Testis (tissue), 3 donors: ENCODE measurements around the gene COL4A3. TPM values are rescaled to one million over a fixed set of nuclear protein-coding genes. Genes with fewer than 3 reads are reported as not detected.

ENCODE experiments used
- DNase-seq: peaks from one replicate; pipeline ENCODE4 v3.0.0-alpha.2; 2019
- H3K27ac ChIP-seq, 2 donors: fragments of 200-600 bp; sonication (generic); one replicate each; pipeline ENCODE4 v1.5.1; 2019
- H3K27me3 ChIP-seq: fragments of 200-600 bp; sonication (generic); one replicate; pipeline ENCODE4 v1.5.1; 2019
- H3K36me3 ChIP-seq: fragments of 200-600 bp; sonication (generic); one replicate; pipeline ENCODE4 v1.5.1; 2017; ENCODE audit warnings: low read depth; ENCODE audit errors: missing control alignments
- H3K4me1 ChIP-seq: fragments of 200-600 bp; sonication (generic); one replicate; pipeline ENCODE4 v1.5.1; 2019
- H3K4me3 ChIP-seq, 2 donors: fragments of 200-600 bp; sonication (generic); one replicate each; pipeline ENCODE4 v1.5.1; 2017 to 2019
- H3K9me3 ChIP-seq: fragments of 200-600 bp; sonication (generic); one replicate; pipeline ENCODE4 v1.5.1; 2017
- CTCF ChIP-seq, 3 experiments: fragments of 450-650 bp in 2 of 3; fragments of 200-600 bp in 1 of 3; sonication (generic) in 1 of 3; IDR thresholded peaks; one replicate each; pipeline ENCODE4 v1.5.1; 2016 to 2019; ENCODE audit warnings: antibody characterized with exemption in 3 of 3, mild to moderate bottlenecking in 2 of 3, moderate library complexity in 1 of 3
- POLR2A ChIP-seq: fragments of 450-650 bp; IDR thresholded peaks from one replicate; pipeline ENCODE4 v1.6.1; 2017; ENCODE audit warnings: antibody characterized with exemption, mild to moderate bottlenecking, moderate library complexity
- WGBS, 2 donors: methylation state at CpG; one replicate each; pipeline ENCODE4 v1.1.5; 2018; 5-methylcytosine and 5-hydroxymethylcytosine counted together
- intact Hi-C: fragments of 100-400 bp; cut with DNase I; formaldehyde crosslinking; loops from one replicate; pipeline ENCODE4 v1.15.1; 2023; ENCODE audit warnings: low total_unique reads
- polyA plus RNA-seq: library from polyadenylated mRNA; stranded (reverse); fragments of 350-450 nt; fragmentation: Illumina TruSeq; extraction: RNeasy Lipid Tissue Mini Kit (QIAGEN cat#74804); gene quantifications from one replicate; pipeline ENCODE4 v1.2.3, GENCODE V29; 2014; ENCODE audit warnings: low read depth, low replicate concordance; ENCODE audit not compliant: insufficient read depth
- total RNA-seq, 2 donors: library from RNA; depleted of rRNA; stranded (reverse); fragments of >200 nt; gene quantifications; one replicate each; pipeline ENCODE4 v1.2.3, GENCODE V29; 2016

COL4A3 gene
- total and polyA plus RNA-seq, 3 donors from 2014 or later, result 3.7 to 11.0 (median 9.0) TPM

DNA sequence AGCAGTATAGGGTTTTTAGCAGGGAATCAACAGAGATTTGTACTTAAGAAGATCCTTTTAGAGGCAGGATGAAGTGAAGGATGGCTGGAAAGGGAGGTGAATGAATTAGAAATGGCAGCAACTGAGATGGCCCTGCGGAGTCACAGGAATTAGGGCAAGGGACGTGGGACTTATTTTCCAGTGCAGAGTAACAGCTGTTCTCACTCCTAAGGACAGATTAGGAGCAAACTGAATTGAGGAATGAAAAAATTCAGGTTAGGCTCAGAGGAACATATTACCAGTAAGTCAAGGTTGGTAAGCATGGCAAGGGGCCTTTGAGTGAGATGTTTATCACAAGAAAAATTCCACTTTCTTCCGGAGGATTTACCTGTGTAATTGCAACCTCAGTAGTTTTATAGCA lies 34.4 kb downstream of the COL4A3 start:
- Histone ChIP-seq H3K27me3 (no peaks in the 10 kb centered on the region), H3K36me3 (no peaks in the 10 kb centered on the region), H3K4me1 (no peaks in the 10 kb centered on the region), H3K27ac (no peak overlapping the region), H3K4me3 (no peak overlapping the region), H3K9me3 (no peaks in the 10 kb centered on the region)
- intact Hi-C loops, result no loop called here
- 76 to 87% methylated on average over 3 of the region's 3 CpGs for WGBS, 2 donors
- TF ChIP-seq CTCF (IDR thresholded peaks at IDR 0.05) (no peak), POLR2A (no peak)
- no peak for DNase-seq

- no peak for DNase-seq
- 74 to 80% methylated on average over 2 of the region's 2 CpGs for WGBS, 2 donors
- Histone ChIP-seq H3K9me3 (no peaks in the 10 kb centered on the region), H3K27me3 (no peaks in the 10 kb centered on the region), H3K4me1 (no peaks in the 10 kb centered on the region), H3K27ac (no peak overlapping the region), H3K36me3 (no peaks in the 10 kb centered on the region), H3K4me3 (no peak overlapping the region)
- intact Hi-C loops, result no loop called here
- no peak for TF ChIP-seq POLR2A
- TF ChIP-seq CTCF (IDR thresholded peaks at IDR 0.05), result no peak
Measured at GRCh38 chr2:227201771-227202170, 37.3 kb downstream of the COL4A3 start.

DNA sequence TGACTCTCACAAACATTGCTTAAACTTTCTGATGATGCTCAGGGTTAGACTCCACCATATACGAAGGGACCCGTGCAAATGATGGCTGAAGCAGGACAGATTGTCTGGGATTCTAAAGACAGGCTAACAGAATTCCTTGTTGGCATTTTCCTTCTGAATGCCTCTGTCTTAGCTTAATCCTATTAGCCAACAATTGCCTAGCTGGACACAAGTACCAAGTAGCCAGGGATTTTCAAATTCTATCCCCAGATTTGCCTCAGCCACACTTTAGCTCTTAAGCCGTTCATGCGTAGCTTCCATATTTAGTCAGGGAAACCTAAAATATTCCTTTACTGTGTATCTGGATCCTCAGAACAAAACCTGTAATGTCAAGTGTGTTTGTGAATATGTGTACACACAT lies 40.0 kb downstream of the COL4A3 start:
- no peaks in the 10 kb centered on the region for H3K4me1 ChIP-seq
- no peaks in the 10 kb centered on the region for H3K9me3 ChIP-seq
- no peaks in the 10 kb centered on the region for H3K36me3 ChIP-seq
- WGBS, 2 donors, result 83 to 92% methylated on average over 4 of the region's 4 CpGs
- TF ChIP-seq POLR2A, result no peak
- no peak for TF ChIP-seq CTCF (IDR thresholded peaks at IDR 0.05)
- H3K27me3 ChIP-seq, result no peaks in the 10 kb centered on the region
- H3K4me3 ChIP-seq, result no peak overlapping the region
- intact Hi-C loops, result no loop called here
- no peak overlapping the region for H3K27ac ChIP-seq
- DNase-seq, result no peak

- no peak overlapping the region for H3K27ac ChIP-seq
- TF ChIP-seq POLR2A, result no peak
- TF ChIP-seq CTCF (IDR thresholded peaks at IDR 0.05), result no peak
- no peak for DNase-seq
- no peaks in the 10 kb centered on the region for H3K27me3 ChIP-seq
- WGBS, 2 donors, result 73 to 83% methylated on average over 4 of the region's 4 CpGs
- intact Hi-C loops, result no loop called here
- no peaks in the 10 kb centered on the region for H3K4me1 ChIP-seq
- H3K9me3 ChIP-seq, result no peaks in the 10 kb centered on the region
- no peaks in the 10 kb centered on the region for H3K36me3 ChIP-seq
- H3K4me3 ChIP-seq, result no peak overlapping the region
Measured at GRCh38 chr2:227205701-227206100, 41.3 kb downstream of the COL4A3 start.

- intact Hi-C loops, result no loop called here
- 87 to 88% methylated on average over 9 of the region's 9 CpGs for WGBS, 2 donors
- Histone ChIP-seq H3K27ac (no peak overlapping the region), H3K27me3 (no peaks in the 10 kb centered on the region), H3K4me1 (no peaks in the 10 kb centered on the region), H3K9me3 (no peaks in the 10 kb centered on the region), H3K4me3 (no peak overlapping the region), H3K36me3 (no peaks in the 10 kb centered on the region)
- no peak for DNase-seq
- TF ChIP-seq POLR2A (no peak), CTCF (IDR thresholded peaks at IDR 0.05) (no peak)
Measured at GRCh38 chr2:227206406-227206805, 42.0 kb downstream of the COL4A3 start.
